Measurements from ENCODE around the gene LHCGR.
A peak's percentile ranks its signal among the peaks of the same experiment; 100 is the strongest.

Gene LHCGR

GRCh38 chr2:48733067-48733503 lies 22.4 kb downstream of the LHCGR start:
- no peak for TF ChIP-seq CTCF (IDR thresholded peaks at IDR 0.05; ENCODE audit: low read depth, low read length, missing control alignments)
- DNase-seq (ENCODE audit: extremely low read depth, low read depth) = no peak

DNA sequence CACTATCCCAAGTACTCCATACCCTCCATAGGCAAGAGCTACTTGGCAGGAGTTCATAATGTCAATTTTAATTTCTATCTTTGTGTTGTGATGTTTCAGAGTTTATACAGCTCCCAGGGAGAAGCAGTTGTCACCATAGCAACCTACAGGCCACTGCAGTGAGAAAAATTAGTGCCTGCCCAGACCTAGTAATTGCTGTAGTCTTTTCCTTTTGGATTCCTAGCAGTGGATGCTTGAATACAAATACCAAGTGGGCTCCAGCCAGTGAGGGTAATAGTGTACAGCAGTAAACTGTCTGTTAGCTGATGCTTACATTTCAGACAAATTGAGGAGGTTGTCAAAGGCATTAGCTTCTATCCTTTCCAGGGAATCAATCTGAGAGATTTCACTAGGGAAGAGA lies 26.7 kb downstream of the LHCGR start:
- no peak overlapping the region for H3K4me3 ChIP-seq (replicated peaks; ENCODE audit: low read depth, low read length)
- DNase-seq (ENCODE audit: extremely low read depth, low read depth) = no peak
- no peak for TF ChIP-seq CTCF (IDR thresholded peaks at IDR 0.05; ENCODE audit: low read depth, low read length, missing control alignments)

More at GRCh38 chr2:48733067-48733503, 22.4 kb downstream of the LHCGR start:
- H3K4me3 ChIP-seq (replicated peaks; ENCODE audit: low read depth, low read length) = no peak overlapping the region

DNA sequence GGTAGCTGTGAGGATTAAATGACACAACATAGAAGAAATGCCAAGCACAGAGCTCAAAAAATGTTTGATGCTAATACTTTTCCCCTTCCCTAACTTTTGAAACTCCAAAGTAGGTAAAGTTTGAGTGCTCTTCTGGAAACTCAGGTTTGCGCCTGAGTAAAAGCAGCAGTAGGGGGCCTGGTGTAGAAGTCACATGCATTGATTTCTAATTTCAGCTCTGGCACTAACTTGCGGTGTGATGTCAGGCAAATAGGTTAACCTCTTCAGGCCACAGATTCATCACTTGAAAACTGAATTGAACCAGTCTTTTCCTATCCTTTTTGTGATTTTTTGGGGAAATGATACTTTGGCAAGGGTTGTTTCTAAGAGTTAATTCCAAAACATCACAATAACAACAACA lies 27.2 kb downstream of the LHCGR start:
- no peak for TF ChIP-seq CTCF (IDR thresholded peaks at IDR 0.05; ENCODE audit: low read depth, low read length, missing control alignments)
- no peak for DNase-seq (ENCODE audit: extremely low read depth, low read depth)
- no peak overlapping the region for H3K4me3 ChIP-seq (replicated peaks; ENCODE audit: low read depth, low read length)

DNA sequence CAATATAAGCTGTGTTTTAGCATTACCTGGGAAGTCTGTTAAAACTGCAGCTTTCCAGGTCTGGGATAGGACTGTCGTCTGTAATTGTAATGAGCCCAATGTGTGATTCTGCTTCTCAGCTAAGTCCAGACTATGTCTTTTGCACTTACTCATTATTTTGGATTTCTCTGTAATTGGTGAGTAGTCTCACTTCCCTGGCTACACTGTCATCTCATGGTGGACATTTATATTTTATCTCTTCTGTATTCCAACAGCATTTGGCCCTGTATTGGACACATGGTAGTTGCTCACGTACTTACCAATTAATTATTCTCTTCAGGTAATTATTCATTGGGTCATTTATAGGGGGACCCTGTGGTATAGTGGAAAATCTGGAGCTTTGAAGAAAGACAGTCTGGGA lies 28.0 kb downstream of the LHCGR start:
- H3K4me3 ChIP-seq (replicated peaks; ENCODE audit: low read depth, low read length) = no peak overlapping the region
- DNase-seq (ENCODE audit: extremely low read depth, low read depth) = no peak
- peak; percentile 3 for TF ChIP-seq CTCF (IDR thresholded peaks at IDR 0.05; ENCODE audit: low read depth, low read length, missing control alignments)

GRCh38 chr2:48725696-48726494 lies 29.6 kb downstream of the LHCGR start:
- no peak for TF ChIP-seq CTCF (IDR thresholded peaks at IDR 0.05; ENCODE audit: low read depth, low read length, missing control alignments)
- DNase-seq (ENCODE audit: extremely low read depth, low read depth) = no peak
- no peak overlapping the region for H3K4me3 ChIP-seq (replicated peaks; ENCODE audit: low read depth, low read length)

DNA sequence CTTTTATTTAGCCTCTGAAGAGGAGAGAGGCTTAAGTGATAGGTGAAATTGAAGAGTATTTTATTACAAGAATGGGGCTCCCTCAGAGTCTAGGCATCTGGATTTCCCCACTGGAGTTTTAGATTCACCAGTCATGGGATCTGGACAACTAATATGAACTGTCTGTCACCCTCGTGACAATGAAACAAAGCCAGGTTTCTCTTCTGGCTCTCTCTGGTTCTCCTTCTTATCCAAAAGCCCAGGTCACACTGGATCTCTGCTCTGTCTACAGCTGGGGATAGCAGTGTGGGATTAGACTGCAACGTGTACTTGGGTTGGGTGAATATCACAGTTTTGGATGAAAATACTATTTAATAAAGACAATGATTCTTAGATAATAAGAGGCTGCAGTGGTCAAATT lies 31.2 kb downstream of the LHCGR start:
- TF ChIP-seq CTCF (IDR thresholded peaks at IDR 0.05; ENCODE audit: low read depth, low read length, missing control alignments) = no peak
- no peak for DNase-seq (ENCODE audit: extremely low read depth, low read depth)
- H3K4me3 ChIP-seq (replicated peaks; ENCODE audit: low read depth, low read length) = no peak overlapping the region
